HepG2 (cell line): Measurements from ENCODE around the gene ESYT1. TPM values are rescaled to one million over a fixed set of nuclear protein-coding genes. Genes with fewer than 3 reads are reported as not detected.
A peak's percentile ranks its signal among the peaks of the same experiment; 100 is the strongest.

ENCODE experiments used
- AHDC1 ChIP-seq: sonication (generic); formaldehyde crosslinking; IDR thresholded peaks from 2 replicates; pipeline ENCODE4 v1.5.1; 2020; ENCODE audit warnings: mild to moderate bottlenecking, missing genetic modification reagents, borderline replicate concordance
- CREB3 ChIP-seq: sonication (generic); formaldehyde crosslinking; IDR thresholded peaks from 2 replicates; pipeline ENCODE4 v1.5.0; 2020; ENCODE audit warnings: missing genetic modification reagents
- PCBP2 ChIP-seq: fragments of 200-400 bp; formaldehyde crosslinking; optimal IDR thresholded peaks from 2 replicates; pipeline ENCODE3; 2018; ENCODE audit warnings: low read length, low read depth; ENCODE audit not compliant: poor library complexity, severe bottlenecking
- SMYD3 ChIP-seq: sonication (generic); formaldehyde crosslinking; IDR thresholded peaks from 2 replicates; pipeline ENCODE4 v1.8.1; 2023; ENCODE audit warnings: mild to moderate bottlenecking, missing genetic modification reagents
- SNAPC2 ChIP-seq: sonication (generic); formaldehyde crosslinking; IDR thresholded peaks from 2 replicates; pipeline ENCODE4 v1.8.1; 2022; ENCODE audit warnings: mild to moderate bottlenecking, missing genetic modification reagents
- TOPORS ChIP-seq: sonication (generic); formaldehyde crosslinking; IDR thresholded peaks from 2 replicates; pipeline ENCODE4 v1.8.0; 2023; ENCODE audit warnings: mild to moderate bottlenecking, missing genetic modification reagents
- YEATS4 ChIP-seq: sonication (generic); formaldehyde crosslinking; IDR thresholded peaks from 2 replicates; pipeline ENCODE4 v1.4.0; 2020; ENCODE audit warnings: missing genetic modification reagents, borderline replicate concordance
- ZBTB26 ChIP-seq: IDR thresholded peaks from 2 replicates; pipeline ENCODE4 v1.6.1; 2016; ENCODE audit warnings: missing compliant biosample characterization, missing genetic modification reagents, borderline replicate concordance
- ZNF597 ChIP-seq: sonication (generic); formaldehyde crosslinking; IDR thresholded peaks from 2 replicates; pipeline ENCODE4 v1.5.0; 2020; ENCODE audit warnings: missing genetic modification reagents
- ZXDC ChIP-seq: sonication (generic); formaldehyde crosslinking; IDR thresholded peaks from 2 replicates; pipeline ENCODE4 v1.5.0; 2020; ENCODE audit warnings: mild to moderate bottlenecking, missing genetic modification reagents
- polyA plus RNA-seq, 8 experiments: library from polyadenylated mRNA; depleted of rRNA in 3 of 8; stranded (reverse) in 7 of 8; unstranded in 1 of 8; fragments of >200 nt; fragmentation: Illumina TruSeq in 4 of 8; extraction: Trizol in 4 of 8; gene quantifications; 2 replicates each; pipeline versions ENCODE4 v1.2.1 to v1.2.3, GENCODE V29; 2011 to 2016; ENCODE audit warnings: low read depth in 4 of 8, missing spikeins in 1 of 8, mixed read lengths in 1 of 8; ENCODE audit not compliant: insufficient read depth in 1 of 8
- total RNA-seq, 5 experiments: library from RNA; depleted of rRNA; stranded (reverse); fragments of >200 nt; fragmentation: Illumina TruSeq; extraction: Trizol; gene quantifications; 2 replicates each; pipeline ENCODE4 v1.2.3, GENCODE V29; 2016; ENCODE audit warnings: low read depth in 1 of 5

Gene ESYT1
- total and polyA plus RNA-seq, 2 of the 13 experiments (the other 11 are each of a cell fraction or from before 2014, with no cell fraction given): 66.9 to 71.0 TPM

- 0 out of 2 replicates have a peak, but pooled peaks have one; percentile 9 for TF ChIP-seq AHDC1 (CRISPR knock-in tag)
- no peak for TF ChIP-seq PCBP2
- no peak for TF ChIP-seq ZNF597 (CRISPR knock-in tag)
- TF ChIP-seq ZXDC (CRISPR knock-in tag): no peak; the same call in 1 of the 2 replicates
- peak; percentile 93 for TF ChIP-seq SMYD3 (CRISPR knock-in tag)
- no peak; the same call in 1 of the 2 replicates for TF ChIP-seq ZBTB26 (CRISPR knock-in tag)
- no peak for TF ChIP-seq TOPORS (CRISPR knock-in tag)
- TF ChIP-seq YEATS4: peak; percentile 95
- peak; percentile 94; the same call in 1 of the 2 replicates for TF ChIP-seq SNAPC2 (CRISPR knock-in tag)
- TF ChIP-seq CREB3 (CRISPR knock-in tag): no peak
Measured at GRCh38 chr12:56081393-56082347, 46.4 kb upstream of the ESYT1 start (continued).
